ENCODE data around the gene CUX1.

CUX1 gene

DNA sequence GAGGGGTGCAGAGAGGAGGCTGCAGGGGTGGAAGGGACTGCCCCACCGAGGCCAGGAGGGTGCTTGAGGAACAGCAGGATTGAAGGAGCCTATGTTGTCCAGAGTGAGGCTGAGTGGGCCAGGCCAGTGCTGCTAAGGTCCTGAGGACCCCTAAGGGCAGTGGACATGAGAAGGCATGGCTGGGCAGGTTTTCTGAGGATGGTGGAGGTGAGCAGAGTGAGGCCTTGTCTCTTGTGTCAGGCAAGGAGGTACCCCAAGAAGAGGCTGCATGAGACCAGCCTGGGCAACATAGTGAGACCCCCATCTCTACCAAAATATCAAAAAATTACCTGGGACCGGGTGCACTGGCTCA lies 474.5 kb downstream of the CUX1 start:
- no peak for DNase-seq (ENCODE audit: low read depth)
- no peak overlapping the region for H3K4me3 ChIP-seq (ENCODE audit: low read length)
- TF ChIP-seq, protein P1, sequence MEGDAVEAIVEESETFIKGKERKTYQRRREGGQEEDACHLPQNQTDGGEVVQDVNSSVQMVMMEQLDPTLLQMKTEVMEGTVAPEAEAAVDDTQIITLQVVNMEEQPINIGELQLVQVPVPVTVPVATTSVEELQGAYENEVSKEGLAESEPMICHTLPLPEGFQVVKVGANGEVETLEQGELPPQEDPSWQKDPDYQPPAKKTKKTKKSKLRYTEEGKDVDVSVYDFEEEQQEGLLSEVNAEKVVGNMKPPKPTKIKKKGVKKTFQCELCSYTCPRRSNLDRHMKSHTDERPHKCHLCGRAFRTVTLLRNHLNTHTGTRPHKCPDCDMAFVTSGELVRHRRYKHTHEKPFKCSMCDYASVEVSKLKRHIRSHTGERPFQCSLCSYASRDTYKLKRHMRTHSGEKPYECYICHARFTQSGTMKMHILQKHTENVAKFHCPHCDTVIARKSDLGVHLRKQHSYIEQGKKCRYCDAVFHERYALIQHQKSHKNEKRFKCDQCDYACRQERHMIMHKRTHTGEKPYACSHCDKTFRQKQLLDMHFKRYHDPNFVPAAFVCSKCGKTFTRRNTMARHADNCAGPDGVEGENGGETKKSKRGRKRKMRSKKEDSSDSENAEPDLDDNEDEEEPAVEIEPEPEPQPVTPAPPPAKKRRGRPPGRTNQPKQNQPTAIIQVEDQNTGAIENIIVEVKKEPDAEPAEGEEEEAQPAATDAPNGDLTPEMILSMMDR (IDR thresholded peaks at IDR 0.05; ENCODE audit: insufficient read depth, low read depth, low read length, missing control alignments) = no peak

DNA sequence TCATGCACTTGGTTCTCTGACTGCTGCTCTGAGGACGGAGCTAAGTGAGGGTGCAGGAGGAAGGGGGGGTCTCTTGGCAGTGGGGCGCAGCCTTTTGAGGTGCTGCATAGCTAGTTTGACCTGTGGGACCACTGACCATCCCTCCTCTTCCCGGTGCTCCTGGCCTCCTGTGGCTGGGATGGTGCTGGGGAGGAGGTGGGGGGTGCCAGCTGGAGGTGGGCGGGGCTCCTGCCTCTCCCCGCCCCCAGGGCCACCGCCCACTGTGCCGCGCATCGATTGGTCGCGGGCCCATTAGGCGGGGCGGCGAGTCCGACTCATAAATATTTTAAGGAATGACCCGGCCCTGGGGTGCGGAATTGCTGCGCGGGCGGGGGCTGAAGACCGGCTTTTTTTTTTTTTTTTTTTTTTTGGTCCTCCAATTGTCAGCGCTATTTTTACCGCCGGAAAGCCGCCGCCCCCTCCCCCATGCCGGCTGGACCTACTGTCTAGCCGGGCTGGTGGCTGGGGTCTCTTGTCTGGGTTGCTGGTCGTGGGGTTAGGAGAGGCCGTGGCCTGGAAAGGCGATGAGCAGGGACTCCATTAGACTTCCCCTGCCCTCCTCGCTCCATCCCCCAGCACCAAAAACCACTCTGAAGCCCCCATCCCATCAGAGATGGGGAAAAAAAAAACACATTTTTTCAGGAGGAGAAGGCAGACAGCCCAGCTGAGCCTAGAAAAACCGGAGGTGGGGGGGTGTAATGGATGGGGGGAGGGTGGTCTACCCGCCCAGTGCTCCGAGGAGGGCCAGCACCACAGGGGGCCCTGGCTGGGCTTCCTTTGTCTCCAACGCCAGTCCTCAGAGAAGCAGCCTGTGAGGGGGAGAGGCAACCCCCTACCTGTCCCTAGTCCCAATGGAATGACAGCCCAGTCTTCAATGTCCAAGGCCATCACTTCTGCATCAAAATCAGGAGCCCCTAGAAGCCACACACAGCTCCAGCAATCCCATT lies 475.7 kb downstream of the CUX1 start:
- TF ChIP-seq, protein P1 (IDR thresholded peaks at IDR 0.05; ENCODE audit: insufficient read depth, low read depth, low read length, missing control alignments) = no peak

DNA sequence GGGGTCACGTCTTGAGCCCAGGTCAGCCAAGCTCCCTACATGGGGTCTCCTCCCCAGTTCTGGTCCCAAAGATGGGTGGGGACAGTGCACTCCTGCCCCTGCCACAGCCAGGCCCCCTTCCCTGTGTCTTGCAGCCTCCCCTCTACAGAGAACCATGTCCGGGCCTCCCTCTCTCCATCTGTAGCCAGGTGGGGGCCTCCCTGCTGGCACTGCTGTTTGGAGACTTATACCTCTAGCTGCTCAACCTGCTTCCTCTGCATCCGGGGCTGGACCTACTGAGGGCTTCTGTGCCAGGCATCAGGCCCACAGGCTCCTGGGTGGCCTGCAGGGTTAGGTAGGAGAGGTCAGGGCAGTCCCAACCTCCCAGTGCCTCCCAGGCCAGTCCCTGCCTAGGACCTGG lies 477.2 kb downstream of the CUX1 start:
- DNase-seq (ENCODE audit: low read depth) = no peak
- TF ChIP-seq, protein P1 (IDR thresholded peaks at IDR 0.05; ENCODE audit: insufficient read depth, low read depth, low read length, missing control alignments) = no peak

More for the DNA sequence above, 475.7 kb downstream of the CUX1 start:
- no peak for DNase-seq (ENCODE audit: low read depth)
- H3K4me3 ChIP-seq (ENCODE audit: low read length) = no peak overlapping the region

DNA sequence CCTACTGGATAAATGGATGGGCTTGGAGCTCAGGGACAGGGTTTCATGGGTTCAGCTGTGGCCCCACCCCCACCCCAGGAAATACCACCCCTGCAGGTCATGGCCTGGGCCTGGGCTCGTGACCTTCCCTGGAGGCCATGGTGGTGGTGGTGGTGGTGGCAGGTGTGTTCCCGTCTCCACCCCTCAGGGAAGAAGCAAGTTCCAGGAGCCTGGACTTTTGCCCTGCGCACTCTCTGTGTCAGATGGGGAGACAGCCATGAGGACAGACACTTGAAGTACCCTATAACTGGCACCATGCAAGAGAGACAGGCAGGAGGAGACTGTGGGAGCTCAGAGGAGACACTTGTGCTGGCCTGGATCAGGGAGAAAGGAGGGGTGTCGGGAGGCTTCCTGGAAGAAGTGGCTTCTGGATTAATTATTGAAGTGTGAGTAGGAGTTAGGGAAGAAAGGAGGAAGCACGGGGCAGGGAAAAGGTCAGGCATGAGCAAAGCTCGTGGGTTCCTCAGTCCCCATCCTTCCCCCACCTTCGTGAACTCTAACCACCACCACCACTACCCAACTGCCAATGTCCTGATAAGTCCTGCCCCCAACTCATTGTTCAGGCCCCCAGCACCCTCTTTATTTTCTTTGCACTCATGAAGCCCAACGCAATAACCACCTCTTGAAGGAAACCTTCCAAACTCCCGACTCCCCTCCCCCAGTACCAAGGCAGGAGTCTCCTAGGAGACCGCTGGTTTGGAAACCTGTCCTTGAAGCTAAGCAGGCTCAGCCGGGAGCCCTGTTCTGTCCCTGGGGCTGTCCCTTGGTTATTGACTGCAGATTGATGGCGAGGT lies 478.1 kb downstream of the CUX1 start:
- TF ChIP-seq, protein P1 (IDR thresholded peaks at IDR 0.05; ENCODE audit: insufficient read depth, low read depth, low read length, missing control alignments) = no peak
- no peak overlapping the region for H3K4me3 ChIP-seq (ENCODE audit: low read length)
- no peak for DNase-seq (ENCODE audit: low read depth)

More for the DNA sequence above, 477.2 kb downstream of the CUX1 start:
- no peak overlapping the region for H3K4me3 ChIP-seq (ENCODE audit: low read length)

DNA sequence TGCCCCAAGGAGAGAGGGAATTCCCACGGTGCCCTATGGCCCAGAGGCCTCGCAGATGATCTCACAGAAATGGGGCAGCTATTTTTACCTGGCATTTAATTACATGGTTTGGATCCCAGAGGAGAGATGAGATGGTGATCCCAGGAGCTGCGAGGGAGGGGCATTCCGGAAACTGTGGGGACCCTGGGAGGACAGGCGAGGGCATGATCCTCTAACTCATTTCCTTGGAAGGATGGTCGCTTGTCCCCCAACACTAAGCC lies 478.7 kb downstream of the CUX1 start:
- no peak for DNase-seq (ENCODE audit: low read depth)
- TF ChIP-seq, protein P1 (IDR thresholded peaks at IDR 0.05; ENCODE audit: insufficient read depth, low read depth, low read length, missing control alignments) = no peak
- H3K4me3 ChIP-seq (ENCODE audit: low read length) = no peak overlapping the region

DNA sequence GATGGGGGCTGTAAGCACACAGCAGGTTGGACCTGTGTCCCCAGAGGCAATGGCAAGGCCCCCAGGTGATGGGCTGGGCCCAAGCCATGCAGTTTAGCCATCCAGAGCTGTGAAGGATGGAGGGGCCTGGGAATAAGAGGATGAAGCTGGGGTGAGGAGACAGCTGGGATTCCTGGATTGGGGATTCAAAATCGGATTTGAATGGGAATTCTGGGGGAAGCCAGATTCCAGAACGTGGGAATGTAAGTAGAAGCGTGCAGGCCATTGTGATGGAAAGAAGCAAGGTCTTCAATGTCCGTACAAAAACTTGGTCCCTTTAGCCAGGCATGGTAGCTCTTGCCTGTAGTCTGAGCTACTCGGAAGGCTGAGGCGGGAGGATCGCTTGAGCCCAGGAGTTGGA lies 479.1 kb downstream of the CUX1 start:
- TF ChIP-seq, protein P1 (IDR thresholded peaks at IDR 0.05; ENCODE audit: insufficient read depth, low read depth, low read length, missing control alignments) = no peak
- H3K4me3 ChIP-seq (ENCODE audit: low read length) = no peak overlapping the region
- no peak for DNase-seq (ENCODE audit: low read depth)

Measured in epithelial cell of esophagus (primary cell).